Ovary (tissue), 3 donors: Measurements from ENCODE around the gene PSMD4.

Experiments
- EP300 ChIP-seq: sonication (generic); formaldehyde crosslinking; IDR thresholded peaks from one replicate; pipeline ENCODE4 v1.6.1; 2017; ENCODE audit warnings: antibody characterized with exemption
- POLR2A ChIP-seq: fragments of 450-650 bp; IDR thresholded peaks from one replicate; pipeline ENCODE4 v1.6.1; 2017; ENCODE audit warnings: antibody characterized with exemption, mild to moderate bottlenecking, moderate library complexity
- TF ChIP-seq, protein P1 (sequence below), 3 donors: fragments of 450-650 bp in 2 of 3; fragments of 200-600 bp in 1 of 3; IDR thresholded peaks; one replicate each; pipeline versions ENCODE4 v1.5.1 to v1.8.0; 2016 to 2022; ENCODE audit warnings: antibody characterized with exemption in 3 of 3, mild to moderate bottlenecking in 1 of 3
- donor health status: DM: no; HTN: no; CAD: no.

DNA sequence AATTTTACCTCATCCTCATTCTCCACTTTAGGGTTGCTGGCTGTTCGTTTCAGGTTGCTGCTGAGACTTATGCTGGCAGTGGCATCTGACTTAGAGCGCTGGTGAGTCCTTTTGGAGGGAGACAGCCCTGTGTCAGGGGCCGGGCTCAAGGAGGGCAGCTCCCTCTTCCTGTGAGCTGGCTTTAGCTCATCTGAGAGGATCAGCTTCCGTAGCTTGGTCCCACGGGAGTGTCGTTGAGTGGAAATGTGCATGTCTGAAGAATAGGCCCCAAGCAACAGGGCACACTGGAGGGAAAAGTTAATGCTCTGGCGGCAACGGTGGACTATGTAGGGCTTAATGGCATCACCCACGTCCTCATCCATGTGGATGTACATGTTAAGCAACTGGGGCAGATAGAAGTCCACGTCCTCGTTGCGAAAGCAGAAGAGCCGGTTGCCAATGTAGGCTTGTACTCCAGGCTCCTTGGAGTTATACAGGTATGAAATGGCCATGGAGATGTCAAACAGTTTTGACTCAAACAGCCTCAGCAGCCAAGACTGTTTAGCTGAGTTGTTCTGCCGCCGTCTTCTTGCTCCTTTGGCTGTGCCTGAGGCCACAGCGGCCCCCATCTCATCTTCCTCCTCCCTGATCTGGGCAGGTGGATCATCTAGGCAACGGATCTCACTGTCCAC lies 61.2 kb downstream of the PSMD4 start:
- no peak for TF ChIP-seq POLR2A
- TF ChIP-seq, protein P1, sequence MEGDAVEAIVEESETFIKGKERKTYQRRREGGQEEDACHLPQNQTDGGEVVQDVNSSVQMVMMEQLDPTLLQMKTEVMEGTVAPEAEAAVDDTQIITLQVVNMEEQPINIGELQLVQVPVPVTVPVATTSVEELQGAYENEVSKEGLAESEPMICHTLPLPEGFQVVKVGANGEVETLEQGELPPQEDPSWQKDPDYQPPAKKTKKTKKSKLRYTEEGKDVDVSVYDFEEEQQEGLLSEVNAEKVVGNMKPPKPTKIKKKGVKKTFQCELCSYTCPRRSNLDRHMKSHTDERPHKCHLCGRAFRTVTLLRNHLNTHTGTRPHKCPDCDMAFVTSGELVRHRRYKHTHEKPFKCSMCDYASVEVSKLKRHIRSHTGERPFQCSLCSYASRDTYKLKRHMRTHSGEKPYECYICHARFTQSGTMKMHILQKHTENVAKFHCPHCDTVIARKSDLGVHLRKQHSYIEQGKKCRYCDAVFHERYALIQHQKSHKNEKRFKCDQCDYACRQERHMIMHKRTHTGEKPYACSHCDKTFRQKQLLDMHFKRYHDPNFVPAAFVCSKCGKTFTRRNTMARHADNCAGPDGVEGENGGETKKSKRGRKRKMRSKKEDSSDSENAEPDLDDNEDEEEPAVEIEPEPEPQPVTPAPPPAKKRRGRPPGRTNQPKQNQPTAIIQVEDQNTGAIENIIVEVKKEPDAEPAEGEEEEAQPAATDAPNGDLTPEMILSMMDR (IDR thresholded peaks at IDR 0.05), result no peak
- TF ChIP-seq EP300, result no peak
